Uterus (tissue), 2 donors: ENCODE results near the gene POU2F1.
A peak's percentile ranks its signal among the peaks of the same experiment; 100 is the strongest.

ENCODE experiments used
- POLR2A ChIP-seq, 2 donors: fragments of 450-650 bp; IDR thresholded peaks; one replicate each; pipeline ENCODE4 v1.6.1; 2016; ENCODE audit warnings: antibody characterized with exemption in 2 of 2, mild to moderate bottlenecking in 1 of 2, moderate library complexity in 1 of 2
- TF ChIP-seq, protein P1 (sequence below), 4 experiments: fragments of 200-600 bp in 2 of 4; fragments of 450-650 bp in 2 of 4; sonication (generic) in 2 of 4; IDR thresholded peaks; one replicate each; pipeline ENCODE4 v1.5.1; 2016 to 2019; ENCODE audit warnings: antibody characterized with exemption in 4 of 4, mild to moderate bottlenecking in 2 of 4, moderate library complexity in 1 of 4

DNA sequence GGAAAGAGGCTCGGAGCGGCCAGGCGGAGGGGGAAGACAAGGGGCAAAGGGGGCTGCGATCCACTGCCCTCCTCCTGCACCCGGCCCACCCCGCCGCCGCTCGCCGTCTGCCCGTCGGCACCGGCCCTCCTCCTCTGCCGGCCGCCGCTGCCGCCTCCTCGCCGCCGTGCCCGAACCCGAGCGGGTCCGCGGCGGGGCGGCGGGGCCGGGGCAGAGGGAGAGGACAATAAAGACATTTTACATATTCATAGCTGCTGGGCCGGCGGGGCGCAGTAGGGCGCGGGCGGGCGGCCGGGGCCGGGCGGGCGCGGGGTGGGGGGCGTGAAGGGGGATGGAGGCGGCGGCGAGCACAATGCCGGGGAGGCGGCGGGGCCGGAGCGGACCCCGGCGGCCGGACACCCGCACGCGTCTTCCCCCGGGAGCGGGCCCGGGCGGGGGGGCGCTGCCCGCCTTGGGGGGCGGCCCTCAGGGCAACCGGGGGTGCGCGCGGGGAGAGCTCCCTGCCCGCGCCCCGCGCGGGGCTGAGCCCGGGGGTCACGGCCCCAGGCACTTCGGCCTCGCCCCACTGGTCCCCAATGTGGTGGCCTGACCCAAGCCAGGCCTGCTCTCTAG lies 546 bp downstream of the POU2F1 start:
- peak in 1 of 2 donors; percentile 14 for TF ChIP-seq POLR2A (IDR thresholded peaks at IDR 0.05)
- TF ChIP-seq, protein P1, sequence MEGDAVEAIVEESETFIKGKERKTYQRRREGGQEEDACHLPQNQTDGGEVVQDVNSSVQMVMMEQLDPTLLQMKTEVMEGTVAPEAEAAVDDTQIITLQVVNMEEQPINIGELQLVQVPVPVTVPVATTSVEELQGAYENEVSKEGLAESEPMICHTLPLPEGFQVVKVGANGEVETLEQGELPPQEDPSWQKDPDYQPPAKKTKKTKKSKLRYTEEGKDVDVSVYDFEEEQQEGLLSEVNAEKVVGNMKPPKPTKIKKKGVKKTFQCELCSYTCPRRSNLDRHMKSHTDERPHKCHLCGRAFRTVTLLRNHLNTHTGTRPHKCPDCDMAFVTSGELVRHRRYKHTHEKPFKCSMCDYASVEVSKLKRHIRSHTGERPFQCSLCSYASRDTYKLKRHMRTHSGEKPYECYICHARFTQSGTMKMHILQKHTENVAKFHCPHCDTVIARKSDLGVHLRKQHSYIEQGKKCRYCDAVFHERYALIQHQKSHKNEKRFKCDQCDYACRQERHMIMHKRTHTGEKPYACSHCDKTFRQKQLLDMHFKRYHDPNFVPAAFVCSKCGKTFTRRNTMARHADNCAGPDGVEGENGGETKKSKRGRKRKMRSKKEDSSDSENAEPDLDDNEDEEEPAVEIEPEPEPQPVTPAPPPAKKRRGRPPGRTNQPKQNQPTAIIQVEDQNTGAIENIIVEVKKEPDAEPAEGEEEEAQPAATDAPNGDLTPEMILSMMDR (IDR thresholded peaks at IDR 0.05) = no peak
